Astrocyte of the cerebellum (primary cell): Measurements from ENCODE around the gene COL11A1.
A peak's percentile ranks its signal among the peaks of the same experiment; 100 is the strongest.

Experiments
- DNase-seq: peaks from one replicate; pipeline ENCODE4 v3.0.0-alpha.2; 2011; ENCODE audit warnings: low read depth
- H3K4me3 ChIP-seq: 2 replicates; pipeline ENCODE4 v1.5.1; 2011; ENCODE audit warnings: mild to moderate bottlenecking, low read depth, low read length, moderate library complexity
- in situ Hi-C: cut with HindIII; loops from 2 replicates; pipeline ENCODE4 v1.10.0; 2017; ENCODE audit warnings: low sequenced_read_pairs
- TF ChIP-seq, protein P1 (sequence below): IDR thresholded peaks from 2 replicates; pipeline ENCODE4 v1.5.1; 2012; ENCODE audit warnings: low read length, low read depth, moderate library complexity, mild to moderate bottlenecking; ENCODE audit errors: missing control alignments

Gene COL11A1

GRCh38 chr1:103111926-103112325, 3.6 kb upstream of the COL11A1 start:
- TF ChIP-seq, protein P1, sequence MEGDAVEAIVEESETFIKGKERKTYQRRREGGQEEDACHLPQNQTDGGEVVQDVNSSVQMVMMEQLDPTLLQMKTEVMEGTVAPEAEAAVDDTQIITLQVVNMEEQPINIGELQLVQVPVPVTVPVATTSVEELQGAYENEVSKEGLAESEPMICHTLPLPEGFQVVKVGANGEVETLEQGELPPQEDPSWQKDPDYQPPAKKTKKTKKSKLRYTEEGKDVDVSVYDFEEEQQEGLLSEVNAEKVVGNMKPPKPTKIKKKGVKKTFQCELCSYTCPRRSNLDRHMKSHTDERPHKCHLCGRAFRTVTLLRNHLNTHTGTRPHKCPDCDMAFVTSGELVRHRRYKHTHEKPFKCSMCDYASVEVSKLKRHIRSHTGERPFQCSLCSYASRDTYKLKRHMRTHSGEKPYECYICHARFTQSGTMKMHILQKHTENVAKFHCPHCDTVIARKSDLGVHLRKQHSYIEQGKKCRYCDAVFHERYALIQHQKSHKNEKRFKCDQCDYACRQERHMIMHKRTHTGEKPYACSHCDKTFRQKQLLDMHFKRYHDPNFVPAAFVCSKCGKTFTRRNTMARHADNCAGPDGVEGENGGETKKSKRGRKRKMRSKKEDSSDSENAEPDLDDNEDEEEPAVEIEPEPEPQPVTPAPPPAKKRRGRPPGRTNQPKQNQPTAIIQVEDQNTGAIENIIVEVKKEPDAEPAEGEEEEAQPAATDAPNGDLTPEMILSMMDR: no peak
- in situ Hi-C loops: no loop called here
- DNase-seq: no peak
- H3K4me3 ChIP-seq: no peak overlapping the region

DNA sequence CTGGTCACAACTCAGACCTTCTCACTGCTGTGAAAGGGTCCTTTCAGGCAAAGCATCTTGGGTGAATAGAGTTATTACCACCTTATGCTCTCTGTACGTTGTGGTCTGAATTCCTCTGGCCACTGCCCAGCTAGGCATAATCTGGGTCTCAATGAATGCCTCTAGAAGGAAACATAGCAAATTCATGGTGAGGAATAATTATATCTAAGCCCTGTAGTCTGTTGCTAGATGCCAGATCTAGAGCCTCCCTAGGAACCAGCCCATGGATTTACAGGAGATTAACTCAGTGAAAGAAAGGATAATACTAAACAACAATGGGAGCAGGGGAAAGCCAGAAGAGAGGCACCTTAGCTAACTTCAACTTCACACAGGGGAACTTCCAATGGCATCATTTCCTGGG, 2.4 kb upstream of the COL11A1 start:
- TF ChIP-seq, protein P1: no peak
- in situ Hi-C loops: no loop called here
- H3K4me3 ChIP-seq: no peak overlapping the region
- no peak for DNase-seq

GRCh38 chr1:103109311-103109920, 1.1 kb upstream of the COL11A1 start:
- no peak for DNase-seq
- in situ Hi-C loops: loop anchor here (5.0 kb wide), 2 partner anchors 48 to 348 kb away; no protein-coding TSS in a partner anchor
- TF ChIP-seq, protein P1: no peak
- H3K4me3 ChIP-seq: peak overlapping the region; percentile 67

GRCh38 chr1:103107741-103108375, 464 bp downstream of the COL11A1 start:
- no peak for DNase-seq
- in situ Hi-C loops: loop anchor here (5.0 kb wide), 2 partner anchors 49 to 349 kb away; no protein-coding TSS in a partner anchor
- peak overlapping the region; percentile 67 for H3K4me3 ChIP-seq
- TF ChIP-seq, protein P1: no peak

GRCh38 chr1:103106426-103107341, 1.6 kb downstream of the COL11A1 start:
- H3K4me3 ChIP-seq: peak overlapping the region; percentile 67
- in situ Hi-C loops: loop anchor here (5.0 kb wide), 2 partner anchors 51 to 351 kb away; no protein-coding TSS in a partner anchor
- TF ChIP-seq, protein P1: peak; percentile 63
- peak; percentile 49 for DNase-seq

DNA sequence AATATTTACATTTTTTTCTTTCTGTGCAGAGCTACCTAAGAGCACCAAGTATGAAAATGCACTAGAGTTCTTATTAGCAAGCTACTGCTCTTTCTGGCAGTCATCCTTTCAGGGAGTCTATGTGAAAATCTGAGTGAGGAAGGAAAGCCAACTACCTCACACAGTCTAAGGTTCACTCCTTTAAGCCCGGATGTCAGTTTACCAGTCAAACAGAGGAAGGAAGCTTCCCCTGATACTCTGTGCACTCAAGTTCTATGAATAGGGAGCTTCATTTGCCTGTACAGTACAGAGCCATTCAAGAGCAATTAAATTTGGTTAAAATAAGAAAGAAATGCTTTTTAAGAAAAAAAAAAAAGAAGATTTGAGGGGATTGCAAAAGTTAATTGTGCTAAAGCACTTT, 6.9 kb downstream of the COL11A1 start:
- no peak for DNase-seq
- in situ Hi-C loops: no loop called here
- TF ChIP-seq, protein P1: no peak
- H3K4me3 ChIP-seq: no peak overlapping the region
